ENCODE data around the gene SSH2.
"Not testable (repeated sequence)": the region's sequence is repeated elsewhere in the genome, so short reads cannot be mapped to it uniquely, and the experiment has no call there.

Gene SSH2

GRCh38 chr17:29710891-29711418, 219.1 kb downstream of the SSH2 start:
- no peak for DNase-seq (ENCODE audit: low read depth in 2 of 2)

GRCh38 chr17:29710520-29710884, 219.5 kb downstream of the SSH2 start:
- no peak for DNase-seq (ENCODE audit: low read depth in 2 of 2)

GRCh38 chr17:29709866-29710519, 220.0 kb downstream of the SSH2 start:
- DNase-seq (ENCODE audit: low read depth in 2 of 2), result no peak

GRCh38 chr17:29707212-29707571, 222.8 kb downstream of the SSH2 start:
- no peak for DNase-seq (ENCODE audit: low read depth in 2 of 2)

GRCh38 chr17:29706045-29706431, 224.0 kb downstream of the SSH2 start:
- no peak for DNase-seq (ENCODE audit: low read depth in 2 of 2)

GRCh38 chr17:29705386-29705785, 224.6 kb downstream of the SSH2 start:
- no peak for DNase-seq (ENCODE audit: low read depth in 2 of 2)

- DNase-seq (ENCODE audit: low read depth in 2 of 2), result no peak
Observed at GRCh38 chr17:29699283-29699682, 230.7 kb downstream of the SSH2 start.

- no peak for DNase-seq (ENCODE audit: low read depth in 2 of 2)
Observed at GRCh38 chr17:29698837-29699236, 231.2 kb downstream of the SSH2 start.

GRCh38 chr17:29698019-29698777, 231.8 kb downstream of the SSH2 start:
- DNase-seq (ENCODE audit: low read depth in 2 of 2), result no peak

GRCh38 chr17:29697371-29697770, 232.7 kb downstream of the SSH2 start:
- DNase-seq (ENCODE audit: low read depth in 2 of 2), result no peak

- DNase-seq (ENCODE audit: low read depth in 2 of 2), result no peak
Observed at GRCh38 chr17:29694918-29695563, 235.0 kb downstream of the SSH2 start.

GRCh38 chr17:29693751-29694150, 236.3 kb downstream of the SSH2 start:
- no peak for DNase-seq (ENCODE audit: low read depth in 2 of 2)

- no peak for DNase-seq (ENCODE audit: low read depth in 2 of 2)
Observed at GRCh38 chr17:29687596-29687995, 242.4 kb downstream of the SSH2 start.

- no peak for DNase-seq (ENCODE audit: low read depth in 2 of 2)
Observed at GRCh38 chr17:29686993-29687590, 242.9 kb downstream of the SSH2 start.

- DNase-seq (ENCODE audit: low read depth in 2 of 2), result no peak
Observed at GRCh38 chr17:29683481-29683880, 246.5 kb downstream of the SSH2 start.

GRCh38 chr17:29682987-29683386, 247.0 kb downstream of the SSH2 start:
- no peak for DNase-seq (ENCODE audit: low read depth in 2 of 2)

GRCh38 chr17:29682054-29682453, 248.0 kb downstream of the SSH2 start:
- DNase-seq (ENCODE audit: low read depth in 2 of 2), result no peak

- DNase-seq (ENCODE audit: low read depth in 2 of 2), result no peak
Observed at GRCh38 chr17:29677824-29678223, 252.2 kb downstream of the SSH2 start.

GRCh38 chr17:29677221-29677791, 252.7 kb downstream of the SSH2 start:
- DNase-seq (ENCODE audit: low read depth in 2 of 2), result no peak

- DNase-seq (ENCODE audit: low read depth in 2 of 2), result not testable (repeated sequence)
Observed at GRCh38 chr17:29675961-29676360, 254.1 kb downstream of the SSH2 start.

GRCh38 chr17:29674281-29674680, 255.7 kb downstream of the SSH2 start:
- no peak for DNase-seq (ENCODE audit: low read depth in 2 of 2)

- no peak for DNase-seq (ENCODE audit: low read depth in 2 of 2)
Observed at GRCh38 chr17:29671661-29672060, 258.4 kb downstream of the SSH2 start.

Data from stimulated activated CD4-positive, alpha-beta T cell treated with anti-CD3 and anti-CD28 coated beads, Interleukin-1b, Interleukin-23, amount 100 ng/mL, for 4 hours (primary cell).